ENCODE results near the gene FLT1. TPM values are rescaled to one million over a fixed set of nuclear protein-coding genes. Genes with fewer than 3 reads are reported as not detected.

Gene FLT1
- total and polyA plus RNA-seq, 2 donors (not counting 1 experiment from before 2014, with no cell fraction given) = 1.3 to 2.5 TPM

DNA sequence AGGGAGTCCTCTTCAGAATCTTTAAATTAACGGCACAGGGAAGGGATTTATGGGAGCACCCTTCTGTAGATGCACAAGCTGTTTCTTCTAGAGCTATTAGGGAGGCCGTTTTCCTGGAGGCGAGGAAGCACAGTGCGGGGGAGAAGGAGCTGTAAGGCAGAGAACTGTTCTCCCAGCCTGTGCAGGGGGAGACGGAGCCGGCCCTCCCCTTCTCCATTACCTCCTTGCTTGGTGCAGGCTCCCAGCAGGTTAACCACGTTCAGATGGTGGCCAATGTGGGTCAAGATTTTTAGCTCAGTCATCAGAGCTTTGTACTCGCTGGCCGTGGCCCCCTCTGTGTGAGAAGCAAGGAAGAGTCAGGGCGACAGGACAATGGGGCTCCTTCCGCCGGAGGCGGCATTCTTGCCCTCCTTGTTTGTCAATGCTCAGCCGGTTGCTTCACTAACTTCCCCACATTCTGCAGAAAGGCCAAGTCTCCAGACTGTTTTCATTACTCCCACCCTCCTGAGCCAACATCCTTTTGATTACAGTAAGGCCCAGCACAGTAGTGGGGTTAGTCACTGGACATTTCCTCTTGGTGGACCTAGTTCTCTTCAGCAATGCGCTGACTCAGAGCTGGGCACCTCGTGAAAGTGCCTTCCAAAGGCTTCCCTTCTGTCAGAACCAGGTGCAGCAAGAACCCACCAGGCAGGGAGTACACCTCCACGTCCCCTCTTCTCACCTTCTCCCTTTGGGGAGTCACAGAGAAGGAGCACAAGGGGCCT, 165.4 kb downstream of the FLT1 start:
- Histone ChIP-seq H3K4me3 (replicated peaks in 1 of 4; ENCODE audit: control extremely low read depth in 1 of 4, insufficient read depth in 1 of 4, low read depth in 3 of 4, low read length in 4 of 4) (no peak overlapping the region), H4K20me1 (ENCODE audit: control insufficient read depth, extremely low read depth, insufficient read depth, low read length) (no peaks in the 10 kb centered on the region), H3K36me3 (ENCODE audit: control insufficient read depth, insufficient read depth, low read length) (no peaks in the 10 kb centered on the region), H3K9me3 (ENCODE audit: control insufficient read depth, insufficient read depth, low read depth, low read length) (no peaks in the 10 kb centered on the region), H3K9ac (ENCODE audit: insufficient read depth, low read length) (no peak overlapping the region), H2AFZ (ENCODE audit: low read length) (peak overlapping the region; percentile 17), H3K4me1 (ENCODE audit: control insufficient read depth, extremely low read depth, insufficient read depth, low read length) (peaks cover 5% of the 10 kb centered on the region), H3K27ac (ENCODE audit: insufficient read depth, low read length) (peak overlapping the region; percentile 26), H3K4me2 (ENCODE audit: extremely low read depth, insufficient read depth, low read length) (peak overlapping the region; percentile 64), H3K79me2 (ENCODE audit: control insufficient read depth, insufficient read depth, low read length) (no peaks in the 10 kb centered on the region), H3K27me3 (ENCODE audit: control insufficient read depth, insufficient read depth, low read length) (no peaks in the 10 kb centered on the region)
- peak; percentile 85 to 90 for DNase-seq (ENCODE audit: low read depth in 2 of 2)
- TF ChIP-seq EZH2 (IDR thresholded peaks at IDR 0.05; ENCODE audit: low read length, missing control alignments) = no peak
- TF ChIP-seq, protein P1, sequence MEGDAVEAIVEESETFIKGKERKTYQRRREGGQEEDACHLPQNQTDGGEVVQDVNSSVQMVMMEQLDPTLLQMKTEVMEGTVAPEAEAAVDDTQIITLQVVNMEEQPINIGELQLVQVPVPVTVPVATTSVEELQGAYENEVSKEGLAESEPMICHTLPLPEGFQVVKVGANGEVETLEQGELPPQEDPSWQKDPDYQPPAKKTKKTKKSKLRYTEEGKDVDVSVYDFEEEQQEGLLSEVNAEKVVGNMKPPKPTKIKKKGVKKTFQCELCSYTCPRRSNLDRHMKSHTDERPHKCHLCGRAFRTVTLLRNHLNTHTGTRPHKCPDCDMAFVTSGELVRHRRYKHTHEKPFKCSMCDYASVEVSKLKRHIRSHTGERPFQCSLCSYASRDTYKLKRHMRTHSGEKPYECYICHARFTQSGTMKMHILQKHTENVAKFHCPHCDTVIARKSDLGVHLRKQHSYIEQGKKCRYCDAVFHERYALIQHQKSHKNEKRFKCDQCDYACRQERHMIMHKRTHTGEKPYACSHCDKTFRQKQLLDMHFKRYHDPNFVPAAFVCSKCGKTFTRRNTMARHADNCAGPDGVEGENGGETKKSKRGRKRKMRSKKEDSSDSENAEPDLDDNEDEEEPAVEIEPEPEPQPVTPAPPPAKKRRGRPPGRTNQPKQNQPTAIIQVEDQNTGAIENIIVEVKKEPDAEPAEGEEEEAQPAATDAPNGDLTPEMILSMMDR (conservative IDR thresholded peaks at IDR 0.05 in 1 of 2, IDR thresholded peaks at IDR 0.05 in 1 of 2; ENCODE audit: low read depth in 1 of 2, low read length in 2 of 2) = no peak

DNA sequence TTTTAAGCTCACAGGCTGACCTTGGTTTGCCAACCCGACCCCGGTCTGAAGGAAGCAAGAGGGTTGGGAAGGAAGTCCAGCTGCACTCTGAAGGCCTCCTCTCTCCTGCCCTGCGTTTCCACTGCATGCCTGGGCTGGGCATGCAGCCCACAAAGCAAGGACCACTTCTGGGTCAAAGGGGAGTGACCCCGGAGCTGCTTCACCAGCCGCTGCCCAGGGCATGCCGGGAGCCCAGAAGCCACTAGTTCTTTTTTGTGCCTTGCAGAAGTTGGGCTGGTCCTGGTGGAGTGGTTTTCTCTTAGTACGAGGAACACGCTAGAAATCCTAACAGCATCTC, 166.7 kb downstream of the FLT1 start:
- Histone ChIP-seq H3K36me3 (ENCODE audit: control insufficient read depth, insufficient read depth, low read length) (no peaks in the 10 kb centered on the region), H3K79me2 (ENCODE audit: control insufficient read depth, insufficient read depth, low read length) (no peaks in the 10 kb centered on the region), H2AFZ (ENCODE audit: low read length) (no peak overlapping the region), H3K27me3 (ENCODE audit: control insufficient read depth, insufficient read depth, low read length) (no peaks in the 10 kb centered on the region), H3K4me2 (ENCODE audit: extremely low read depth, insufficient read depth, low read length) (no peak overlapping the region), H3K4me3 (replicated peaks in 1 of 4; ENCODE audit: control extremely low read depth in 1 of 4, insufficient read depth in 1 of 4, low read depth in 3 of 4, low read length in 4 of 4) (no peak overlapping the region), H3K9me3 (ENCODE audit: control insufficient read depth, insufficient read depth, low read depth, low read length) (no peaks in the 10 kb centered on the region), H3K4me1 (ENCODE audit: control insufficient read depth, extremely low read depth, insufficient read depth, low read length) (peaks cover 5% of the 10 kb centered on the region), H3K9ac (ENCODE audit: insufficient read depth, low read length) (no peak overlapping the region), H4K20me1 (ENCODE audit: control insufficient read depth, extremely low read depth, insufficient read depth, low read length) (no peaks in the 10 kb centered on the region), H3K27ac (ENCODE audit: insufficient read depth, low read length) (no peak overlapping the region)
- DNase-seq (ENCODE audit: low read depth in 2 of 2) = no peak
- TF ChIP-seq, protein P1 (conservative IDR thresholded peaks at IDR 0.05 in 1 of 2, IDR thresholded peaks at IDR 0.05 in 1 of 2; ENCODE audit: low read depth in 1 of 2, low read length in 2 of 2) = no peak
- no peak for TF ChIP-seq EZH2 (IDR thresholded peaks at IDR 0.05; ENCODE audit: low read length, missing control alignments)

DNA sequence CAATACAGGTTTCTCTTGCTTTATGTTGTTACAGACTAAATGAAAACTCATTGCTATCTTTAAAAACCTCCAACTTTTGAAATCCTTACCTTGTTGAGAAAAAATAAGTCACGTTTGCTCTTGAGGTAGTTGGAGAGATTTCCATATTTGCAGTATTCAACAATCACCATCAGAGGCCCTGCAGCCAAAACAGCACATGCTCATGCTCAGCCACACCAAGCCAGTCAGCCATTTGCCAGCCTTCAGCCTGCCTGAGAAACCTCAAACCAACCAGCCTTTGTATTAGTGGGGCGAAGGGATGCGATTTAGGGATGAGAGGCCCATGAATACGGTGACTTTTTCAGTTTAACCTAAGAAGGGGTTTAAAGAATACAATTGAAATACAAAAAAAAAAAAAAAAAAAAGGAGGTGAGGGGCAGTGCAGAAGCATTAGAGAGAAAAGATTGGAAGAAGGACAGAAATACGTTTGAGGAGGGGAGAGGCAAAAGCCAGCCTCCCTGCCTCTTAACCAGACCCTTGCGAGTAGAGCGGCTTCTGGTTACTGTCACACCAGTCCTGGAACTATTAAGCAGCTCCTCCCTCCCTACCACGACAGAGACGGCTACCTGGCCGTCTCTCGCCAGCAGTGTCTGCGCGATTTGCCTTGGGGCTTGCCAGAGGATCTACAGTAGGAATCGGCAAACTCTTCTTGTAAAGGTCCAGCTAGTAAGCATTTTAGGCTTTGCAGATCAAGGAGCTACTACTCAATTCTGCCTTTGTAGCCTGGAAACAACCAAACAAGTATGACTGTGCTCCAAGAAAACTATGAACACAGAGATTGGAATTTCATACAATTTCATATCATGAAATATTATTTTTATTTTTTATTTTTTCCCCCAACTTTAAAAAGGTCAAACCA, 167.3 kb downstream of the FLT1 start:
- H3K36me3 ChIP-seq (ENCODE audit: control insufficient read depth, insufficient read depth, low read length) = no peaks in the 10 kb centered on the region
- TF ChIP-seq, protein P1 (conservative IDR thresholded peaks at IDR 0.05 in 1 of 2, IDR thresholded peaks at IDR 0.05 in 1 of 2; ENCODE audit: low read depth in 1 of 2, low read length in 2 of 2) = no peak
- TF ChIP-seq EZH2 (IDR thresholded peaks at IDR 0.05; ENCODE audit: low read length, missing control alignments) = no peak
- no peaks in the 10 kb centered on the region for H3K27me3 ChIP-seq (ENCODE audit: control insufficient read depth, insufficient read depth, low read length)
- no peak for DNase-seq (ENCODE audit: low read depth in 2 of 2)
- no peak overlapping the region for H3K9ac ChIP-seq (ENCODE audit: insufficient read depth, low read length)
- no peak overlapping the region for H3K4me2 ChIP-seq (ENCODE audit: extremely low read depth, insufficient read depth, low read length)
- H3K4me3 ChIP-seq (replicated peaks in 1 of 4; ENCODE audit: control extremely low read depth in 1 of 4, insufficient read depth in 1 of 4, low read depth in 3 of 4, low read length in 4 of 4) = no peak overlapping the region
- no peak overlapping the region for H3K27ac ChIP-seq (ENCODE audit: insufficient read depth, low read length)
- H4K20me1 ChIP-seq (ENCODE audit: control insufficient read depth, extremely low read depth, insufficient read depth, low read length) = no peaks in the 10 kb centered on the region
- H3K9me3 ChIP-seq (ENCODE audit: control insufficient read depth, insufficient read depth, low read depth, low read length) = no peaks in the 10 kb centered on the region
- peaks cover 5% of the 10 kb centered on the region for H3K4me1 ChIP-seq (ENCODE audit: control insufficient read depth, extremely low read depth, insufficient read depth, low read length)
- no peaks in the 10 kb centered on the region for H3K79me2 ChIP-seq (ENCODE audit: control insufficient read depth, insufficient read depth, low read length)
- H2AFZ ChIP-seq (ENCODE audit: low read length) = no peak overlapping the region

Measured in fibroblast of lung (primary cell).